Calu3 (cell line): Measurements from ENCODE around the gene THEM5. TPM values are rescaled to one million over a fixed set of nuclear protein-coding genes. Genes with fewer than 3 reads are reported as not detected.

Experiments used
- BruUV-seq: library from RNA; stranded (reverse); fragments of 400-500 nt; replicated peaks from 2 replicates; lab custom pipeline; 2021; lab: Mats Ljungman, UMichigan
- CTCF ChIA-PET: fragments of 300-600 bp; sonication (Branson Sonifier 250); formaldehyde crosslinking; loops from one replicate; lab custom pipeline; 2022; ENCODE audit warnings: antibody characterized with exemption; lab: Charles Lee
- DNase-seq: peaks from one replicate; pipeline ENCODE4 v3.0.0; 2022
- H3K27ac Mint-ChIP-seq: one replicate; pipeline ENCODE4 v1.8.0; 2022; ENCODE audit warnings: mixed read lengths; ENCODE audit not compliant: unreplicated experiment
- H3K27me3 Mint-ChIP-seq: one replicate; pipeline ENCODE4 v1.8.0; 2022; ENCODE audit warnings: mixed read lengths; ENCODE audit not compliant: unreplicated experiment
- H3K36me3 Mint-ChIP-seq: one replicate; pipeline ENCODE4 v1.8.0; 2022; ENCODE audit warnings: mild to moderate bottlenecking, moderate library complexity, mixed read lengths; ENCODE audit not compliant: insufficient read depth, unreplicated experiment
- H3K4me1 Mint-ChIP-seq: one replicate; pipeline ENCODE4 v1.8.0; 2022; ENCODE audit warnings: mild to moderate bottlenecking, low read depth, mixed read lengths; ENCODE audit not compliant: unreplicated experiment
- H3K4me3 Mint-ChIP-seq: one replicate; pipeline ENCODE4 v1.8.0; 2022; ENCODE audit warnings: mild to moderate bottlenecking, low read depth, moderate library complexity, mixed read lengths; ENCODE audit not compliant: unreplicated experiment
- H3K9me3 Mint-ChIP-seq: one replicate; pipeline ENCODE4 v1.8.0; 2022; ENCODE audit warnings: low read depth, mixed read lengths; ENCODE audit not compliant: unreplicated experiment
- CTCF ChIP-seq: fragments of 200-600 bp; IDR thresholded peaks from one replicate; pipeline ENCODE4 v1.8.0; 2022; ENCODE audit warnings: antibody characterized with exemption; ENCODE audit not compliant: unreplicated experiment
- intact Hi-C: fragments of 100-400 bp; cut with micrococcal nuclease; formaldehyde crosslinking; loops from one replicate; pipeline ENCODE4 v1.10.0; 2022; ENCODE audit not compliant: unreplicated experiment
- total RNA-seq: library from RNA; stranded (reverse); gene quantifications from 2 replicates; pipeline ENCODE4 v1.2.3, GENCODE V29; 2022

THEM5 gene
- total RNA-seq, 1 experiment from 2014 or later: not detected

GRCh38 chr1:151831256-151831591 is 22.3 kb downstream of the THEM5 start:
- Mint-ChIP-seq H3K27me3 (no peaks in the 10 kb centered on the region), H3K9me3 (no peaks in the 10 kb centered on the region), H3K4me1 (peaks cover 59% of the 10 kb centered on the region), H3K36me3 (peaks cover under 1% of the 10 kb centered on the region), H3K27ac (no peak overlapping the region), H3K4me3 (peak overlapping the region; percentile 2)
- TF ChIP-seq CTCF: no peak
- CTCF ChIA-PET: interaction anchor here (0.6 to 1.4 kb wide), 7 partner anchors 8 to 331 kb away, joined by 3 to 6 read pairs (median 4); partner anchors contain the start of gene C2CD4D
- no TSS peak for BruUV-seq
- intact Hi-C loops: loop anchor here (10.0 kb wide), 1 partner anchor 636 kb away; the partner anchor contains the start of genes PIP5K1A and VPS72
- no peak for DNase-seq

- H3K4me3 Mint-ChIP-seq: no peak overlapping the region
- DNase-seq: no peak
- no TSS peak for BruUV-seq
- peaks cover 50% of the 10 kb centered on the region for H3K4me1 Mint-ChIP-seq
- no peak overlapping the region for H3K27ac Mint-ChIP-seq
- no peaks in the 10 kb centered on the region for H3K9me3 Mint-ChIP-seq
- H3K27me3 Mint-ChIP-seq: peaks cover 7% of the 10 kb centered on the region
- no peaks in the 10 kb centered on the region for H3K36me3 Mint-ChIP-seq
- CTCF ChIA-PET: interaction anchor here (0.6 to 1.4 kb wide), 4 partner anchors 9 to 132 kb away, joined by 3 to 6 read pairs (median 4); partner anchors contain the start of gene C2CD4D
- TF ChIP-seq CTCF: no peak
- intact Hi-C loops: loop anchor here (10.0 kb wide), 1 partner anchor 635 kb away; the partner anchor contains the start of genes PIP5K1A and VPS72
Measured at GRCh38 chr1:151830055-151830454, 23.5 kb downstream of the THEM5 start.

GRCh38 chr1:151829352-151830046 is 24.0 kb downstream of the THEM5 start:
- no TSS peak for BruUV-seq
- H3K27me3 Mint-ChIP-seq: peaks cover 12% of the 10 kb centered on the region
- no peak for TF ChIP-seq CTCF
- no peaks in the 10 kb centered on the region for H3K36me3 Mint-ChIP-seq
- no peak overlapping the region for H3K4me3 Mint-ChIP-seq
- H3K27ac Mint-ChIP-seq: no peak overlapping the region
- no peak for DNase-seq
- CTCF ChIA-PET: interaction anchor here (0.6 kb wide), 1 partner anchor 133 kb away, joined by 3 read pairs; no protein-coding TSS in a partner anchor
- intact Hi-C loops: loop anchor here (10.0 kb wide), 1 partner anchor 635 kb away; the partner anchor contains the start of genes PIP5K1A and VPS72
- H3K4me1 Mint-ChIP-seq: peaks cover 50% of the 10 kb centered on the region
- H3K9me3 Mint-ChIP-seq: no peaks in the 10 kb centered on the region

- no TSS peak for BruUV-seq
- Mint-ChIP-seq H3K4me3 (no peak overlapping the region), H3K36me3 (no peaks in the 10 kb centered on the region), H3K27ac (no peak overlapping the region), H3K9me3 (no peaks in the 10 kb centered on the region), H3K27me3 (peaks cover 17% of the 10 kb centered on the region), H3K4me1 (peaks cover 50% of the 10 kb centered on the region)
- no peak for DNase-seq
- no peak for TF ChIP-seq CTCF
- intact Hi-C loops: no loop called here
- CTCF ChIA-PET: no interaction called here
Measured at GRCh38 chr1:151828921-151829320, 24.6 kb downstream of the THEM5 start.
